HepG2 (cell line): ENCODE results near the gene ANKZF1. TPM values are rescaled to one million over a fixed set of nuclear protein-coding genes. Genes with fewer than 3 reads are reported as not detected.

ENCODE experiments used
- MED1 ChIP-seq: sonication (generic); formaldehyde crosslinking; IDR thresholded peaks from 2 replicates; pipeline ENCODE4 v1.4.0; 2020; ENCODE audit warnings: missing genetic modification reagents
- POLR2G ChIP-seq: fragments of 200-400 bp; formaldehyde crosslinking; IDR thresholded peaks from 2 replicates; pipeline ENCODE4 v1.6.1; 2018; ENCODE audit warnings: mild to moderate bottlenecking, low read depth, low read length, moderate library complexity
- RXRB ChIP-seq: IDR thresholded peaks from 2 replicates; pipeline ENCODE4 v1.6.1; 2016; ENCODE audit warnings: borderline replicate concordance, missing genetic modification reagents, missing compliant biosample characterization
- SCMH1 ChIP-seq: sonication (generic); formaldehyde crosslinking; IDR thresholded peaks from 2 replicates; pipeline ENCODE4 v1.9.0; 2021; ENCODE audit warnings: missing genetic modification reagents, mild to moderate bottlenecking, borderline replicate concordance
- SRF ChIP-seq: IDR thresholded peaks from 2 replicates; pipeline ENCODE4 v1.6.1; 2011; ENCODE audit warnings: mild to moderate bottlenecking, low read depth, low read length, moderate library complexity
- TEAD2 ChIP-seq: sonication (generic); formaldehyde crosslinking; IDR thresholded peaks from 2 replicates; pipeline ENCODE4 v1.9.0; 2021; ENCODE audit warnings: missing genetic modification reagents
- ZBTB3 ChIP-seq: sonication (generic); formaldehyde crosslinking; IDR thresholded peaks from 2 replicates; pipeline ENCODE4 v1.4.0; 2020; ENCODE audit warnings: low read depth, mild to moderate bottlenecking, moderate library complexity, missing genetic modification reagents, borderline replicate concordance
- ZKSCAN1 ChIP-seq: fragments of 150-350 bp; IDR thresholded peaks from 2 replicates; pipeline ENCODE4 v1.6.1; 2014; ENCODE audit warnings: low read length
- ZNF282 ChIP-seq: fragments of 450-650 bp; IDR thresholded peaks from 2 replicates; pipeline ENCODE4 v1.6.1; 2018; ENCODE audit not compliant: partially characterized antibody
- ZNF326 ChIP-seq: sonication (generic); formaldehyde crosslinking; IDR thresholded peaks from 2 replicates; pipeline ENCODE4 v1.4.0; 2020; ENCODE audit warnings: missing genetic modification reagents, borderline replicate concordance
- ZNF451 ChIP-seq: sonication (generic); formaldehyde crosslinking; IDR thresholded peaks from 2 replicates; pipeline ENCODE4 v1.5.0; 2020; ENCODE audit warnings: mild to moderate bottlenecking, missing genetic modification reagents
- ZNF703 ChIP-seq: sonication (generic); formaldehyde crosslinking; IDR thresholded peaks from 2 replicates; pipeline ENCODE4 v1.5.1; 2020; ENCODE audit warnings: missing genetic modification reagents, mild to moderate bottlenecking, moderate library complexity, borderline replicate concordance
- ZNF772 ChIP-seq: sonication (generic); formaldehyde crosslinking; IDR thresholded peaks from 2 replicates; pipeline ENCODE4 v1.5.0; 2020; ENCODE audit warnings: mild to moderate bottlenecking, missing genetic modification reagents
- polyA plus RNA-seq, 8 experiments: library from polyadenylated mRNA; depleted of rRNA in 3 of 8; stranded (reverse) in 7 of 8; unstranded in 1 of 8; fragments of >200 nt; fragmentation: Illumina TruSeq in 4 of 8; extraction: Trizol in 4 of 8; gene quantifications; 2 replicates each; pipeline versions ENCODE4 v1.2.1 to v1.2.3, GENCODE V29; 2011 to 2016; ENCODE audit warnings: low read depth in 4 of 8, missing spikeins in 1 of 8, mixed read lengths in 1 of 8; ENCODE audit not compliant: insufficient read depth in 1 of 8
- total RNA-seq, 5 experiments: library from RNA; depleted of rRNA; stranded (reverse); fragments of >200 nt; fragmentation: Illumina TruSeq; extraction: Trizol; gene quantifications; 2 replicates each; pipeline ENCODE4 v1.2.3, GENCODE V29; 2016; ENCODE audit warnings: low read depth in 1 of 5
- TF ChIP-seq, protein P1 (sequence below): sonication (generic); formaldehyde crosslinking; IDR thresholded peaks from 2 replicates; pipeline ENCODE4 v1.4.0; 2020; ENCODE audit warnings: mild to moderate bottlenecking, missing genetic modification reagents
- TF ChIP-seq, protein P2 (sequence below): sonication (generic); formaldehyde crosslinking; IDR thresholded peaks from 2 replicates; pipeline ENCODE4 v1.8.1; 2023; ENCODE audit warnings: mild to moderate bottlenecking, inconsistent platforms, moderate library complexity, missing genetic modification reagents, borderline replicate concordance
- TF ChIP-seq, protein P3 (sequence below): sonication (generic); formaldehyde crosslinking; IDR thresholded peaks from 2 replicates; pipeline ENCODE4 v1.9.0; 2021; ENCODE audit warnings: missing genetic modification reagents, borderline replicate concordance
- TF ChIP-seq, protein P4 (sequence below): sonication (generic); formaldehyde crosslinking; IDR thresholded peaks from 2 replicates; pipeline ENCODE4 v1.8.0; 2022; ENCODE audit warnings: low read depth, missing genetic modification reagents
- TF ChIP-seq, protein P5 (sequence below): sonication (generic); formaldehyde crosslinking; IDR thresholded peaks from 2 replicates; pipeline ENCODE4 v1.4.0; 2020; ENCODE audit warnings: missing genetic modification reagents, mild to moderate bottlenecking, borderline replicate concordance
- TF ChIP-seq, protein P6 (sequence below): sonication (generic); formaldehyde crosslinking; IDR thresholded peaks from 2 replicates; pipeline ENCODE4 v1.8.0; 2022; ENCODE audit warnings: mild to moderate bottlenecking, missing genetic modification reagents, moderate library complexity

Gene ANKZF1
- total and polyA plus RNA-seq, 2 of the 13 experiments (the other 11 are each of a cell fraction or from before 2014, with no cell fraction given) = 25.3 to 128 TPM

DNA sequence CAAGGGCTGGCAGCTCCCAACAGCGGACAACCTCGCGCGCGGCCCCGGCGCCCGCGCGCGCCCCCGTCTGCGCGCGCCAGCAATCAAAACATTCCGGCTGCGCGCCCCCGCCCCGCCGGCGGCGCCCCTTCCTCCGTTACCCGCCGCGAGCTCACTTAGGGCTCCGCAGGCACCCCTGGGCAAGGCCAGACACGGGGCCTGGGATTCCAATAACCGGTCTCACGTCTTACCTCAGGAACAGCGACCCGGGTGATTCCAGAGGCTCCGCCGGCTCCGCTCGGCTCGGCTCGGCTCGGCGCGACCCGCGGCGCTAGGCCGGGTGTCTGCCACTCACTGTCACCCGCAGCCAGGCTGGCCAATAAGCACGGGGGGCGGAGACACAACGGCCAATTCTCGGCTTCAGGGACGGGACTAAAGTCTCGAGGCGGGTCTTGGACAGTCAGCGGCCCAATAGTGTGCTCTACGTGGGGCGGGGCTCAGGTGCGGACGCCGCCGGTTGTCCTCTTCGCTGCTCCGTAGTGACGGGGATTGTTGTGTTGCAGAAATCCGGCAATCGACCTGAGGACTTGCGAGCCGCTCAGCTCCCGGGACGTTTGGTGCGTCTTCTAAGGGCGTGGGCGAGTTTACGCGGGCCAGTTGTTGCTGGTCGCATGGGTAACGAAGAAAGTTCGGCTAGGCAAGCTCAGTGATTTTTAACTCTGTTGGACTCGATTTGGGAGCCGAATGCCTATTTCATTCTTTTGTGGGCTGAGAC, at the start of gene ANKZF1, which contains the start of gene ATG9A (continued):
- TF ChIP-seq, protein P1, sequence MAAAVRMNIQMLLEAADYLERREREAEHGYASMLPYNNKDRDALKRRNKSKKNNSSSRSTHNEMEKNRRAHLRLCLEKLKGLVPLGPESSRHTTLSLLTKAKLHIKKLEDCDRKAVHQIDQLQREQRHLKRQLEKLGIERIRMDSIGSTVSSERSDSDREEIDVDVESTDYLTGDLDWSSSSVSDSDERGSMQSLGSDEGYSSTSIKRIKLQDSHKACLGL (CRISPR knock-in tag) = peak; percentile 61; the same call in 1 of the 2 replicates
- TF ChIP-seq ZNF451 (CRISPR knock-in tag) = peak; percentile 13; the same call in 1 of the 2 replicates
- peak; percentile 85 for TF ChIP-seq ZNF772
- peak; percentile 40; the same call in 1 of the 2 replicates for TF ChIP-seq SRF
- TF ChIP-seq RXRB = no peak
- TF ChIP-seq, protein P2, sequence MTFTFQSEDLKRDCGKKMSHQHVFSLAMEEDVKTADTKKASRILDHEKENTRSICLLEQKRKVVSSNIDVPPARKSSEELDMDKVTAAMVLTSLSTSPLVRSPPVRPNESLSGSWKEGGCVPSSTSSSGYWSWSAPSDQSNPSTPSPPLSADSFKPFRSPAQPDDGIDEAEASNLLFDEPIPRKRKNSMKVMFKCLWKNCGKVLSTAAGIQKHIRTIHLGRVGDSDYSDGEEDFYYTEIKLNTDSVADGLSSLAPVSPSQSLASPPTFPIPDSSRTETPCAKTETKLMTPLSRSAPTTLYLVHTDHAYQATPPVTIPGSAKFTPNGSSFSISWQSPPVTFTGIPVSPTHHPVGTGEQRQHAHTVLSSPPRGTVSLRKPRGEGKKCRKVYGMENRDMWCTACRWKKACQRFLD (CRISPR knock-in tag) = 0 out of 2 replicates have a peak, but pooled peaks have one; percentile 71
- TF ChIP-seq, protein P3, sequence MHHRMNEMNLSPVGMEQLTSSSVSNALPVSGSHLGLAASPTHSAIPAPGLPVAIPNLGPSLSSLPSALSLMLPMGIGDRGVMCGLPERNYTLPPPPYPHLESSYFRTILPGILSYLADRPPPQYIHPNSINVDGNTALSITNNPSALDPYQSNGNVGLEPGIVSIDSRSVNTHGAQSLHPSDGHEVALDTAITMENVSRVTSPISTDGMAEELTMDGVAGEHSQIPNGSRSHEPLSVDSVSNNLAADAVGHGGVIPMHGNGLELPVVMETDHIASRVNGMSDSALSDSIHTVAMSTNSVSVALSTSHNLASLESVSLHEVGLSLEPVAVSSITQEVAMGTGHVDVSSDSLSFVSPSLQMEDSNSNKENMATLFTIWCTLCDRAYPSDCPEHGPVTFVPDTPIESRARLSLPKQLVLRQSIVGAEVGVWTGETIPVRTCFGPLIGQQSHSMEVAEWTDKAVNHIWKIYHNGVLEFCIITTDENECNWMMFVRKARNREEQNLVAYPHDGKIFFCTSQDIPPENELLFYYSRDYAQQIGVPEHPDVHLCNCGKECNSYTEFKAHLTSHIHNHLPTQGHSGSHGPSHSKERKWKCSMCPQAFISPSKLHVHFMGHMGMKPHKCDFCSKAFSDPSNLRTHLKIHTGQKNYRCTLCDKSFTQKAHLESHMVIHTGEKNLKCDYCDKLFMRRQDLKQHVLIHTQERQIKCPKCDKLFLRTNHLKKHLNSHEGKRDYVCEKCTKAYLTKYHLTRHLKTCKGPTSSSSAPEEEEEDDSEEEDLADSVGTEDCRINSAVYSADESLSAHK (CRISPR knock-in tag) = no peak
- TF ChIP-seq, protein P4, sequence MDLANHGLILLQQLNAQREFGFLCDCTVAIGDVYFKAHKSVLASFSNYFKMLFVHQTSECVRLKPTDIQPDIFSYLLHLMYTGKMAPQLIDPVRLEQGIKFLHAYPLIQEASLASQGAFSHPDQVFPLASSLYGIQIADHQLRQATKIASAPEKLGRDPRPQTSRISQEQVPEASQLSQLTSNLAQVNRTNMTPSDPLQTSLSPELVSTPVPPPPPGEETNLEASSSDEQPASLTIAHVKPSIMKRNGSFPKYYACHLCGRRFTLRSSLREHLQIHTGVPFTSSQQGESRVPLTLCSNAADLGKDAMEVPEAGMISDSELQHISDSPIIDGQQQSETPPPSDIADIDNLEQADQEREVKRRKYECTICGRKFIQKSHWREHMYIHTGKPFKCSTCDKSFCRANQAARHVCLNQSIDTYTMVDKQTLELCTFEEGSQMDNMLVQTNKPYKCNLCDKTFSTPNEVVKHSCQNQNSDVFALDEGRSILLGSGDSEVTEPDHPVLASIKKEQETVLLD (CRISPR knock-in tag) = no peak
- no peak for TF ChIP-seq SCMH1
- TF ChIP-seq ZBTB3 (CRISPR knock-in tag) = 0 out of 2 replicates have a peak, but pooled peaks have one; percentile 59
- TF ChIP-seq ZNF703 = no peak
- TF ChIP-seq, protein P5, sequence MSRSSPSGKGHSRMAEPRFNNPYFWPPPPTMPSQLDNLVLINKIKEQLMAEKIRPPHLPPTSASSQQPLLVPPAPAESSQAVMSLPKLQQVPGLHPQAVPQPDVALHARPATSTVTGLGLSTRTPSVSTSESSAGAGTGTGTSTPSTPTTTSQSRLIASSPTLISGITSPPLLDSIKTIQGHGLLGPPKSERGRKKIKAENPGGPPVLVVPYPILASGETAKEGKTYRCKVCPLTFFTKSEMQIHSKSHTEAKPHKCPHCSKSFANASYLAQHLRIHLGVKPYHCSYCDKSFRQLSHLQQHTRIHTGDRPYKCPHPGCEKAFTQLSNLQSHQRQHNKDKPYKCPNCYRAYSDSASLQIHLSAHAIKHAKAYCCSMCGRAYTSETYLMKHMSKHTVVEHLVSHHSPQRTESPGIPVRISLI (CRISPR knock-in tag) = no peak
- TF ChIP-seq ZNF282 = no peak
- TF ChIP-seq, protein P6, sequence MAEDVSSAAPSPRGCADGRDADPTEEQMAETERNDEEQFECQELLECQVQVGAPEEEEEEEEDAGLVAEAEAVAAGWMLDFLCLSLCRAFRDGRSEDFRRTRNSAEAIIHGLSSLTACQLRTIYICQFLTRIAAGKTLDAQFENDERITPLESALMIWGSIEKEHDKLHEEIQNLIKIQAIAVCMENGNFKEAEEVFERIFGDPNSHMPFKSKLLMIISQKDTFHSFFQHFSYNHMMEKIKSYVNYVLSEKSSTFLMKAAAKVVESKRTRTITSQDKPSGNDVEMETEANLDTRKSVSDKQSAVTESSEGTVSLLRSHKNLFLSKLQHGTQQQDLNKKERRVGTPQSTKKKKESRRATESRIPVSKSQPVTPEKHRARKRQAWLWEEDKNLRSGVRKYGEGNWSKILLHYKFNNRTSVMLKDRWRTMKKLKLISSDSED (CRISPR knock-in tag) = no peak
- TF ChIP-seq POLR2G = peak; percentile 95
- peak; percentile 75 for TF ChIP-seq MED1
- no peak for TF ChIP-seq ZNF326
- no peak for TF ChIP-seq TEAD2
- peak; percentile 31; the same call in 1 of the 2 replicates for TF ChIP-seq ZKSCAN1
